Adipocyte (in vitro differentiated cells): Measurements from ENCODE around the gene MMP2.

Source experiments
- DNase-seq: peaks from one replicate; pipeline ENCODE4 v3.0.0-alpha.2; 2015; ENCODE audit warnings: low read depth
- H3K27me3 ChIP-seq: replicated peaks from 2 replicates; pipeline ENCODE4 v1.7.0; 2013; ENCODE audit warnings: mild to moderate bottlenecking, low read length, moderate library complexity; ENCODE audit not compliant: control insufficient read depth, insufficient read depth
- H3K36me3 ChIP-seq: 2 replicates; pipeline ENCODE4 v1.7.0; 2013; ENCODE audit warnings: low read length, mild to moderate bottlenecking, moderate library complexity; ENCODE audit not compliant: control insufficient read depth, insufficient read depth, severe bottlenecking
- H3K4me1 ChIP-seq: 2 replicates; pipeline ENCODE4 v1.7.0; 2013; ENCODE audit warnings: mild to moderate bottlenecking, low read length, moderate library complexity; ENCODE audit not compliant: control insufficient read depth, insufficient read depth
- H3K4me3 ChIP-seq: 2 replicates; pipeline ENCODE4 v1.7.0; 2013; ENCODE audit warnings: mild to moderate bottlenecking, low read length, moderate library complexity
- H3K9ac ChIP-seq: 2 replicates; pipeline ENCODE4 v1.7.0; 2013; ENCODE audit warnings: mild to moderate bottlenecking, low read length, moderate library complexity
- H3K9me3 ChIP-seq: 2 replicates; pipeline ENCODE4 v1.7.0; 2013; ENCODE audit warnings: mild to moderate bottlenecking, low read length, moderate library complexity; ENCODE audit not compliant: control insufficient read depth

MMP2 gene

DNA sequence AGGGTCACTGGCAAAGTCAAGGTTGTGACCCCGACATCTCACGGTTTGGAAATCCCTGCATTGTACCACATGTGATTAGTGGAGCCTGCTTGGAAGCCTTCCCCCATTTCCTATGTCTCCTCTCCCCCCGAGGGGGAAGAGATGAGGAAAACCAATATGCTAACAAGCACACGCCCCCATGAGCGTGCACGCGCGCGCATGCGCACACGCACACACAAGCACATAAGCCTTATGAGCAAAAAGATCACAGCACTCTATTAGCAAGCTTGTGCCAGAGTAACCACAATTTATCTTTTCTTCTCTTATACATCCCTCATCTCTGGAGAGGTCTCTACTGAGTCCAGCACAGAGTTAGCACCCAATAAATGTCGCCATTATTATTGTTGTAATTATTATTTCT is 31.8 kb upstream of the MMP2 start:
- Histone ChIP-seq H3K27me3 (no peaks in the 10 kb centered on the region), H3K4me1 (no peaks in the 10 kb centered on the region), H3K4me3 (no peak overlapping the region), H3K36me3 (no peaks in the 10 kb centered on the region), H3K9me3 (no peaks in the 10 kb centered on the region), H3K9ac (no peak overlapping the region)
- no peak for DNase-seq

DNA sequence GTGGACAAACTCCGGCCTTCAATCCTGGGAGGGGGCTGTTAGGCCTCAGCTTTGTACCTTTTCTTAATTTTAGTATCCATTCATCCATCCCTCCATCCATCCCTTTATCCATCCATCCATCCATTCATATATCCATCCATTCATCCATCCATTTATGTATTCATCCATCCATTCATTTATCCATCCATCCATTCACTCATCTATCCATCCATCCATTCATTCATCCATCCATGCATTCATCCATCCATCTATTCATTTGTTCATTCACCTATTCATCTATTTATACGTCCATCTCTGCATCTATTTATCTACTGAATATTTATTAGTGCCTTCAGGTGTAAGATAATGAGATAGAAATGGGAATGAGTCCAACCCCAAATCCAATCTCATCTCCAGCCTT is 26.0 kb upstream of the MMP2 start:
- Histone ChIP-seq H3K36me3 (no peaks in the 10 kb centered on the region), H3K9me3 (peaks cover 6% of the 10 kb centered on the region), H3K4me3 (no peak overlapping the region), H3K9ac (no peak overlapping the region), H3K27me3 (no peaks in the 10 kb centered on the region), H3K4me1 (no peaks in the 10 kb centered on the region)
- DNase-seq = no peak

DNA sequence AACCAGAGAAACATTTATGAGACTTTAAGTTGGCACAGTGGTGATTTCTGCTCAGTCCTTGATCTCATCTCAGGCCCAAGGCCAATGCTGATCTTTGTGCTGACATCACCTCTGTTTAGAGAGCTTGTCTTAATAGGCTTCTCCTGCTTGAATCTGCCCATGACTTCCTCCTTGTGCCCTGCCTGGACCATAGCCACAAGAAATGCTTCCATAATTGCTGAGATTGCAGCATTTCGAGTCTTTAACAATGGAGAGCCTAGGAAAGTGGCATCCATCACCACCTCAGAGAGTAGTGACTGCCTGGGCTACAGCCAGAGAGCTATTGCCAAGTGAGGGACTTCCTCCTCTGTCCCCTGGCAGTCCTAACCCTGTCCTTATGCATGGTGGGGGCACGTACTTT is 25.1 kb upstream of the MMP2 start:
- no peak overlapping the region for H3K9ac ChIP-seq
- DNase-seq = no peak
- no peaks in the 10 kb centered on the region for H3K27me3 ChIP-seq
- H3K9me3 ChIP-seq = peaks cover 6% of the 10 kb centered on the region
- no peaks in the 10 kb centered on the region for H3K36me3 ChIP-seq
- H3K4me3 ChIP-seq = no peak overlapping the region
- no peaks in the 10 kb centered on the region for H3K4me1 ChIP-seq

GRCh38 chr16:55454861-55455260 is 24.1 kb upstream of the MMP2 start:
- Histone ChIP-seq H3K4me1 (no peaks in the 10 kb centered on the region), H3K36me3 (no peaks in the 10 kb centered on the region), H3K4me3 (no peak overlapping the region), H3K27me3 (no peaks in the 10 kb centered on the region), H3K9ac (no peak overlapping the region), H3K9me3 (peaks cover 6% of the 10 kb centered on the region)
- no peak for DNase-seq

- Histone ChIP-seq H3K36me3 (no peaks in the 10 kb centered on the region), H3K4me1 (no peaks in the 10 kb centered on the region), H3K9me3 (no peaks in the 10 kb centered on the region), H3K27me3 (no peaks in the 10 kb centered on the region), H3K9ac (no peak overlapping the region), H3K4me3 (no peak overlapping the region)
- no peak for DNase-seq
Observed at GRCh38 chr16:55462241-55462640, 16.8 kb upstream of the MMP2 start.

DNA sequence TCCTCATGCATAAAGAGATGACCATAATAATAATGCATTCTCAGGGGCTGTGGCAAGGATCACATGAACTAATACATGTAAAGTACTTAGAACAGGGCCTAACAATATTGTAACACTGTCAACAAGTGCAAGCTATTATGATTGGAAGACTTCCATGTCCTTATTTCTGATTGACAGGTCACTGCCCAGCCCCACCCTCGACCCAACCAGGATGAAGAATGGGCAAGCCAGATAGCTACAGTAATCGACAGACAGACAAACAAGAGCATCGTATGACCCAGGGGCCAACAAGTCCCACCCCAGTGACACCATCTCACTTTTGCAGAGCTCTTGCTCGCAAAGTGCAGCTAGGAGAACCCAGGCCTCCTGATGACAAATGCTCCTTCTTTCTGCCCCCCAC is 14.6 kb upstream of the MMP2 start:
- peaks cover 2% of the 10 kb centered on the region for H3K27me3 ChIP-seq
- no peak overlapping the region for H3K4me3 ChIP-seq
- DNase-seq = no peak
- no peaks in the 10 kb centered on the region for H3K9me3 ChIP-seq
- H3K36me3 ChIP-seq = no peaks in the 10 kb centered on the region
- no peak overlapping the region for H3K9ac ChIP-seq
- no peaks in the 10 kb centered on the region for H3K4me1 ChIP-seq

DNA sequence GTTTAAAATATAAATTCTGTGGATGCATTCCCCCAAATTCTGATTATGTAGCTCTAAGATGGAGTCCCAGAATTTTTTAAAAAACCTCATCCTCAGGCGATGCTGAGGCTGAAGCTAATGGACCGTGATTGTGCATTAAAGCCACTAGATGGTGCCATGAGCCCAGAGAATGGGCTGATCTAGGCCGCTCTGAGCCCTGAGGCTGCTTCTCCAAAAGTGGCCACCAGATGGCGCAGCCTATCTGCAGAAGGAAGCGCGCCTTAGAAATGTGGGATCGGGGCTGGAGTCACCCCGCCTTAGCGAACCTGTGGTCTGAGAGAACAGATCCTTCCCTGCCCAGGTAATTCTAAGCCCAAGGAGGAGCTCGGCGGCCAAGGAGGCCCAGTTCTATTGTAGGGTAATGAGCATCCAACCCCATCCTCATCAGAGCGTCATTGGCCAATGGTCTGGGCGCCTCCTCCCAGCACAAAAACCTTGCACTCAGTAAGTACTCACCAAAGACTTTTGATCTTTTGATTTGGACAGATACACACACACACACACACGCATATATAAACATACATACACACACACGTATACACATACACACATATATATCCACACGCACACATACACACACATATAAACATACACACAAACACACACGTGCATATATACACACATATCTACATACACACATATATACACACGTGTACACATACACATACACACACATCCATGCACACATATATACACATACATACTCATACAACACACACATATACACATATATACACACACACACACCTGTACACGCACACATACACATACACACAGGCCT is 13.7 kb upstream of the MMP2 start:
- H3K27me3 ChIP-seq = peaks cover 2% of the 10 kb centered on the region
- H3K9me3 ChIP-seq = no peaks in the 10 kb centered on the region
- H3K9ac ChIP-seq = no peak overlapping the region
- DNase-seq = peak; percentile 95
- peaks cover 6% of the 10 kb centered on the region for H3K4me1 ChIP-seq
- no peaks in the 10 kb centered on the region for H3K36me3 ChIP-seq
- no peak overlapping the region for H3K4me3 ChIP-seq

GRCh38 chr16:55466209-55466608 is 12.8 kb upstream of the MMP2 start:
- no peak overlapping the region for H3K4me3 ChIP-seq
- H3K9me3 ChIP-seq = no peaks in the 10 kb centered on the region
- peaks cover 16% of the 10 kb centered on the region for H3K4me1 ChIP-seq
- DNase-seq = no peak
- no peak overlapping the region for H3K9ac ChIP-seq
- H3K27me3 ChIP-seq = peaks cover 2% of the 10 kb centered on the region
- no peaks in the 10 kb centered on the region for H3K36me3 ChIP-seq

DNA sequence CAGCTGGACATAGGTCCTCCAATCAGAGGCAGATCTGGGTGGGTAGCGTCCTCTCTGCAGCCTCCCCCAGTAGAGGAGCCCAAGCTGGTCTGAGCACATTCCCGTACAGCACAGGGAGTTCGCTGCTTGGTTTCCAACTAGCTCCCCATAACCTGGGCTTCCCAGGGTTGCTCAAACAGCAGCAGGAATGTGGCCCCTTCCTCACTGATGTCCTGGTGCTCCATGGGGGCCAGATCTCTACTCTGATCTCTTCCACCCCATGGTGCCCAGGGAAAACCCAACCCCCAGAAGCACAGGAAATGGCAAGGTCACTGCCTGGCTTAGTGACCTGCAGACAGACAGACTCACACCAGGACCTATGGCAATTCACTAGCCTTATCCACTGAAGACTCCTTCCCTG is 11.1 kb upstream of the MMP2 start:
- no peak for DNase-seq
- H3K4me1 ChIP-seq = peaks cover 32% of the 10 kb centered on the region
- no peak overlapping the region for H3K9ac ChIP-seq
- no peaks in the 10 kb centered on the region for H3K9me3 ChIP-seq
- H3K4me3 ChIP-seq = no peak overlapping the region
- H3K27me3 ChIP-seq = peaks cover 2% of the 10 kb centered on the region
- H3K36me3 ChIP-seq = no peaks in the 10 kb centered on the region

DNA sequence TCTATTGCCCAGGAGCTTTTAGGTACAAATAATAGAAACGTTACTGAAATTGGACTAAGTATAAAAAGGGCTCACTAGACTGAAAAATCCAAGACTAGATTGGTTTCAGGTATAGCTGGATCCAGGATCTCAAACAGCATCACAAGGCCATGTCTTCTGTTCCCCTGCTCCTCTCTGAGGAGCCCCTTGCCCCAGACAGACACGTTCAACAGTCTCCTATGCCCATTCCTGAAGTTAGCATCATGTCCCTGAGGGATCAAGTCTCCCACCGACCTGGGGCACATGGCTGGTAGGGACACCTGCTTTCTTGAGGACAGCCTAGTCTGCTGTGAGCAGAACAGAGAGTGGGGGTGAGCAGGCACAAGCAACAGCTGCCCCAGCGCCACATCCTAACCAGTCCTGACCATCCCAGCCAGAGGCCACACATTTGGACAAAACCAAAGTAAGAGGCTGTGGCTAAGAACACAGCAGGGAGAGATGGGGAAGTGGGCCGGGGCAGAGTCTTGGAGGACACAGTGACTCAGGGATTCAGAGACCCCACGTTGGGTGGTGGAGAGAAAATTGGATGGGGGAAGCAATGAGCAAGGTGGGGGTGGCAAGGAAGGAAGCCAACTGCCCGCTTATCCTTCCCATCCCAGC is 10.5 kb upstream of the MMP2 start:
- peaks cover 33% of the 10 kb centered on the region for H3K4me1 ChIP-seq
- H3K9me3 ChIP-seq = no peaks in the 10 kb centered on the region
- no peak overlapping the region for H3K4me3 ChIP-seq
- no peaks in the 10 kb centered on the region for H3K36me3 ChIP-seq
- no peak for DNase-seq
- no peak overlapping the region for H3K9ac ChIP-seq
- peaks cover 2% of the 10 kb centered on the region for H3K27me3 ChIP-seq

GRCh38 chr16:55469821-55470532 is 9.0 kb upstream of the MMP2 start:
- H3K4me1 ChIP-seq = peaks cover 36% of the 10 kb centered on the region
- peaks cover 2% of the 10 kb centered on the region for H3K27me3 ChIP-seq
- H3K9ac ChIP-seq = no peak overlapping the region
- no peak overlapping the region for H3K4me3 ChIP-seq
- no peaks in the 10 kb centered on the region for H3K36me3 ChIP-seq
- no peaks in the 10 kb centered on the region for H3K9me3 ChIP-seq
- DNase-seq = no peak
